ENCODE results near the gene NCF4.

NCF4 gene

GRCh38 chr22:36860821-36861659 is at the start of gene NCF4:
Gene NCF4 (plus strand): TSS chr22:36861006. CDS start chr22:36861172, 166 bp downstream.
- Histone ChIP-seq H3K4me1 (no peaks in the 10 kb centered on the region), H3K27me3 (ENCODE audit: low read depth) (peaks cover 11% of the 10 kb centered on the region; the same call in 1 of the 2 replicates), H3K4me3 (no peak within 1 kb of the TSS), H3K36me3 (replicated peaks) (no peaks in the 10 kb centered on the region), H3K9me3 (no peaks in the 10 kb centered on the region)
- DNase-seq (ENCODE audit: low spot score in 2 of 2): no peak
- in situ Hi-C loops (cut with MboI; ENCODE audit: low sequenced_read_pairs): no loop called here

- in situ Hi-C loops (cut with MboI; ENCODE audit: low sequenced_read_pairs): no loop called here
- Histone ChIP-seq H3K4me1 (no peaks in the 10 kb centered on the region), H3K27me3 (ENCODE audit: low read depth) (peaks cover 35% of the 10 kb centered on the region), H3K9me3 (no peaks in the 10 kb centered on the region), H3K4me3 (no peak overlapping the region), H3K36me3 (replicated peaks) (no peaks in the 10 kb centered on the region)
- no peak for DNase-seq (ENCODE audit: low spot score in 2 of 2)
These were observed 49.6 kb upstream of the NCF4 start for GRCh38 chr22:36811094-36811800.

- Histone ChIP-seq H3K9me3 (no peaks in the 10 kb centered on the region), H3K4me3 (no peak overlapping the region), H3K4me1 (no peaks in the 10 kb centered on the region), H3K27me3 (ENCODE audit: low read depth) (peaks cover 67% of the 10 kb centered on the region), H3K36me3 (replicated peaks) (no peaks in the 10 kb centered on the region)
- in situ Hi-C loops (cut with MboI; ENCODE audit: low sequenced_read_pairs): no loop called here
- no peak for DNase-seq (ENCODE audit: low spot score in 2 of 2)
These were observed 46.0 kb upstream of the NCF4 start for GRCh38 chr22:36814801-36815200.

GRCh38 chr22:36815558-36816338 is 45.1 kb upstream of the NCF4 start:
- H3K27me3 ChIP-seq (ENCODE audit: low read depth): peaks cover 69% of the 10 kb centered on the region
- H3K36me3 ChIP-seq (replicated peaks): no peaks in the 10 kb centered on the region
- no peak for DNase-seq (ENCODE audit: low spot score in 2 of 2)
- H3K9me3 ChIP-seq: no peaks in the 10 kb centered on the region
- no peak overlapping the region for H3K4me3 ChIP-seq
- H3K4me1 ChIP-seq: no peaks in the 10 kb centered on the region
- in situ Hi-C loops (cut with MboI; ENCODE audit: low sequenced_read_pairs): no loop called here

GRCh38 chr22:36816339-36816635 is 44.5 kb upstream of the NCF4 start:
- H3K4me1 ChIP-seq: no peaks in the 10 kb centered on the region
- no peaks in the 10 kb centered on the region for H3K9me3 ChIP-seq
- DNase-seq (ENCODE audit: low spot score in 2 of 2): no peak
- H3K36me3 ChIP-seq (replicated peaks): no peaks in the 10 kb centered on the region
- H3K4me3 ChIP-seq: no peak overlapping the region
- in situ Hi-C loops (cut with MboI; ENCODE audit: low sequenced_read_pairs): no loop called here
- H3K27me3 ChIP-seq (ENCODE audit: low read depth): peaks cover 69% of the 10 kb centered on the region

GRCh38 chr22:36816636-36817524 is 43.9 kb upstream of the NCF4 start, which contains the start of gene PVALB:
Gene PVALB (minus strand): TSS chr22:36817035. CDS start chr22:36817005, 30 bp downstream.
- Histone ChIP-seq H3K4me3 (no peak within 1 kb of the TSS), H3K27me3 (ENCODE audit: low read depth) (peaks cover 69% of the 10 kb centered on the region)

GRCh38 chr22:36817525-36817848 is 43.3 kb upstream of the NCF4 start:
- Histone ChIP-seq H3K36me3 (replicated peaks) (no peaks in the 10 kb centered on the region), H3K4me1 (no peaks in the 10 kb centered on the region), H3K27me3 (ENCODE audit: low read depth) (peaks cover 69% of the 10 kb centered on the region), H3K9me3 (no peaks in the 10 kb centered on the region), H3K4me3 (no peak overlapping the region)
- in situ Hi-C loops (cut with MboI; ENCODE audit: low sequenced_read_pairs): no loop called here
- DNase-seq (ENCODE audit: low spot score in 2 of 2): no peak

More at GRCh38 chr22:36816636-36817524, 43.9 kb upstream of the NCF4 start, which contains the start of gene PVALB:
- no peak for DNase-seq (ENCODE audit: low spot score in 2 of 2)
- Histone ChIP-seq H3K36me3 (replicated peaks) (no peaks in the 10 kb centered on the region), H3K4me1 (no peaks in the 10 kb centered on the region), H3K9me3 (no peaks in the 10 kb centered on the region)
- in situ Hi-C loops (cut with MboI; ENCODE audit: low sequenced_read_pairs): no loop called here

GRCh38 chr22:36818010-36818642 is 42.7 kb upstream of the NCF4 start:
- Histone ChIP-seq H3K9me3 (no peaks in the 10 kb centered on the region), H3K4me3 (no peak overlapping the region), H3K4me1 (no peaks in the 10 kb centered on the region), H3K27me3 (ENCODE audit: low read depth) (peaks cover 66% of the 10 kb centered on the region), H3K36me3 (replicated peaks) (no peaks in the 10 kb centered on the region)
- no peak for DNase-seq (ENCODE audit: low spot score in 2 of 2)
- in situ Hi-C loops (cut with MboI; ENCODE audit: low sequenced_read_pairs): no loop called here

- H3K9me3 ChIP-seq: no peaks in the 10 kb centered on the region
- H3K36me3 ChIP-seq (replicated peaks): no peaks in the 10 kb centered on the region
- no peak for DNase-seq (ENCODE audit: low spot score in 2 of 2)
- in situ Hi-C loops (cut with MboI; ENCODE audit: low sequenced_read_pairs): no loop called here
- H3K4me3 ChIP-seq: no peak overlapping the region
- no peaks in the 10 kb centered on the region for H3K4me1 ChIP-seq
- H3K27me3 ChIP-seq (ENCODE audit: low read depth): peaks cover 56% of the 10 kb centered on the region
These were observed 41.7 kb upstream of the NCF4 start for GRCh38 chr22:36819112-36819511.

GRCh38 chr22:36822581-36822980 is 38.2 kb upstream of the NCF4 start:
- DNase-seq (ENCODE audit: low spot score in 2 of 2): no peak
- no peaks in the 10 kb centered on the region for H3K9me3 ChIP-seq
- H3K4me1 ChIP-seq: no peaks in the 10 kb centered on the region
- peaks cover 21% of the 10 kb centered on the region for H3K27me3 ChIP-seq (ENCODE audit: low read depth)
- no peak overlapping the region for H3K4me3 ChIP-seq
- no peaks in the 10 kb centered on the region for H3K36me3 ChIP-seq (replicated peaks)
- in situ Hi-C loops (cut with MboI; ENCODE audit: low sequenced_read_pairs): no loop called here

GRCh38 chr22:36823186-36823839 is 37.5 kb upstream of the NCF4 start:
- no peak overlapping the region for H3K4me3 ChIP-seq
- no peaks in the 10 kb centered on the region for H3K9me3 ChIP-seq
- no peaks in the 10 kb centered on the region for H3K4me1 ChIP-seq
- H3K36me3 ChIP-seq (replicated peaks): no peaks in the 10 kb centered on the region
- in situ Hi-C loops (cut with MboI; ENCODE audit: low sequenced_read_pairs): no loop called here
- no peak for DNase-seq (ENCODE audit: low spot score in 2 of 2)
- H3K27me3 ChIP-seq (ENCODE audit: low read depth): peaks cover 14% of the 10 kb centered on the region

- Histone ChIP-seq H3K27me3 (ENCODE audit: low read depth) (peaks cover 4% of the 10 kb centered on the region), H3K4me1 (no peaks in the 10 kb centered on the region), H3K9me3 (no peaks in the 10 kb centered on the region), H3K36me3 (replicated peaks) (no peaks in the 10 kb centered on the region), H3K4me3 (no peak overlapping the region)
- in situ Hi-C loops (cut with MboI; ENCODE audit: low sequenced_read_pairs): no loop called here
- no peak for DNase-seq (ENCODE audit: low spot score in 2 of 2)
These were observed 36.2 kb upstream of the NCF4 start for GRCh38 chr22:36824655-36825054.
